Naive B cell (primary cell): Measurements from ENCODE around the gene CNPPD1. TPM values are rescaled to one million over a fixed set of nuclear protein-coding genes. Genes with fewer than 3 reads are reported as not detected.

Experiments
- ATAC-seq, 2 donors: fragments of 150-1000 bp; cut with Tn5 transposase; 2 replicates each; pipeline ENCODE4 v1.10.0; 2021; ENCODE audit warnings: low read depth in 2 of 2, mild to moderate bottlenecking in 2 of 2, moderate library complexity in 2 of 2
- DNase-seq: peaks from one replicate; pipeline ENCODE4 v3.0.0; 2022
- H3K27ac Mint-ChIP-seq, 6 donors: one replicate each; pipeline ENCODE4 v1.8.0; 2020 to 2022; ENCODE audit warnings: mild to moderate bottlenecking in 6 of 6, mixed read lengths in 6 of 6, moderate library complexity in 5 of 6, inconsistent platforms in 2 of 6
- H3K27me3 Mint-ChIP-seq, 3 donors: one replicate each; pipeline ENCODE4 v1.8.0; 2021 to 2022; ENCODE audit warnings: mixed read lengths in 3 of 3, mild to moderate bottlenecking in 1 of 3
- H3K36me3 Mint-ChIP-seq, 2 donors: one replicate each; pipeline ENCODE4 v1.8.0; 2020 to 2022; ENCODE audit warnings: mixed read lengths in 2 of 2, inconsistent platforms in 1 of 2, mild to moderate bottlenecking in 1 of 2
- H3K4me1 Mint-ChIP-seq, 3 donors: one replicate each; pipeline ENCODE4 v1.8.0; 2020 to 2022; ENCODE audit warnings: mixed read lengths in 3 of 3, inconsistent platforms in 1 of 3, mild to moderate bottlenecking in 1 of 3, moderate library complexity in 1 of 3
- H3K4me3 Mint-ChIP-seq, 8 donors: one replicate each; pipeline ENCODE4 v1.8.0; 2020 to 2022; ENCODE audit warnings: mild to moderate bottlenecking in 8 of 8, mixed read lengths in 8 of 8, moderate library complexity in 8 of 8, inconsistent platforms in 2 of 8
- H3K9me3 Mint-ChIP-seq, 7 donors: one replicate each; pipeline ENCODE4 v1.8.0; 2020 to 2022; ENCODE audit warnings: mixed read lengths in 7 of 7, mild to moderate bottlenecking in 5 of 7, inconsistent platforms in 2 of 7, moderate library complexity in 1 of 7
- polyA plus RNA-seq, 6 donors: library from polyadenylated mRNA; unstranded; fragments of 300-500 nt; fragmentation: Illumina TruSeq; gene quantifications; one replicate each; pipeline ENCODE4 v1.2.3, GENCODE V29; 2021; ENCODE audit warnings: low read depth in 6 of 6

CNPPD1 gene
- polyA plus RNA-seq, 6 donors from 2014 or later, result 112 to 157 (median 133) TPM

- ATAC-seq (no peak), DNase-seq (no peak)
- Mint-ChIP-seq H3K36me3 (peaks cover 4 to 13% of the 10 kb centered on the region in 2 donors), H3K27ac (peak overlapping the region in 1 of 6 donors; percentile 17), H3K27me3 (no peaks in the 10 kb centered on the region), H3K4me3 (peak overlapping the region in 2 of 8 donors; percentile 53 to 75), H3K9me3 (no peaks in the 10 kb centered on the region), H3K4me1 (peaks cover 16 to 21% (median 19%) of the 10 kb centered on the region in 3 donors)
These were observed 19.3 kb downstream of the CNPPD1 start for GRCh38 chr2:219157396-219157795.

DNA sequence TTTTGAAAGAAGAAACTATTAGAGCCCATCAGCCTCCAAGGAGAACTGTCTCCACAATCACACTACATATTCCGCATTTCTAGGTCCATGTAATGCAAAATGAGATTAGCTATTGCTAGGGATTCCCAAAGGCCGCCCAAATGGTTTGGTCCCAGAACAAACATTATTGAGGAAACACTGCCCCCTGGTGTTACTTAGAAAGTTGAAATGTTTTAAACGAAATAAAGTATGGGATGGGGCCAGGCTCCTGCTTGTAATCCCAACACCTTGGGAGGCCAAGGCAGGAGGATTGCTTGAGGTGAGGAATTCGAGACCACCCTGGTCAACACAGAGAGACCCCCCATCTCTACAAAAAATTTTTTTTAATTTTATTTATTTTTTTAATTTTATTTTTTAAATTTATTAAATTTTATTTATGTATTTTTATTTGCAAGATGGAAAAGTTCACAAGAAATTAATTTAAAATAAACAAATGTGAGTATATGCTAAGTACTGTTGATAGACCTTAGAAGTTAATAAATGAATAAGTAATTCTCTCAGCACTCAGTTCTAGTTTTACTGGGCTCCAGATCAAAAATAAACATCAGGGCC, 21.6 kb downstream of the CNPPD1 start:
- H3K27ac Mint-ChIP-seq, result no peak overlapping the region
- peaks cover 4 to 13% of the 10 kb centered on the region in 2 donors for H3K36me3 Mint-ChIP-seq
- peak overlapping the region in 1 of 8 donors; percentile 36 for H3K4me3 Mint-ChIP-seq
- peak; percentile 49 for DNase-seq
- peaks cover 4 to 10% (median 6%) of the 10 kb centered on the region in 3 donors for H3K4me1 Mint-ChIP-seq
- peak in 1 of 2 donors; percentile 44 for ATAC-seq
- H3K27me3 Mint-ChIP-seq, result no peaks in the 10 kb centered on the region
- H3K9me3 Mint-ChIP-seq, result no peaks in the 10 kb centered on the region

DNA sequence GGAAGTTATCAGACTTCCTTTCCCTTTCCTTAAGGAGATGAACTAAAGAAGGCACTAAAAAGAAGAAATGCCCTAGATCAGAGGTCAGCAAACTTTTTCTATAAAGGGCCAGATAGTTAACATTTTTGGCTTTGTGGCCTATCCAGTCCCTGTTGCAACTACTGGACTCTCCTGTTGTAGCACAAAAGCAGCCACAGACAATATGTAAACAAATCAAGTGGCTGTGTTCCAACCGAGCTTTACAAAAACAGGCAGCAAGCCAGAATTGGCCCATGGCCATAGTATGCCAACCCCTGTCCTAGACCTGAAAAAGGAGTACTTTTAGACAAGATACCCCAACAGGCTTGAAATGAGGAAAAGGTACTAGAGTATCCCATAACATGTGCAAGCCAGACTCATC, 27.1 kb downstream of the CNPPD1 start:
- Mint-ChIP-seq H3K9me3 (no peaks in the 10 kb centered on the region), H3K27me3 (no peaks in the 10 kb centered on the region), H3K4me3 (no peak overlapping the region), H3K36me3 (peaks cover 14 to 20% of the 10 kb centered on the region in 2 donors), H3K27ac (no peak overlapping the region), H3K4me1 (peaks cover 0 to 5% (median 0%) of the 10 kb centered on the region in 3 donors)
- ATAC-seq (no peak), DNase-seq (no peak)

DNA sequence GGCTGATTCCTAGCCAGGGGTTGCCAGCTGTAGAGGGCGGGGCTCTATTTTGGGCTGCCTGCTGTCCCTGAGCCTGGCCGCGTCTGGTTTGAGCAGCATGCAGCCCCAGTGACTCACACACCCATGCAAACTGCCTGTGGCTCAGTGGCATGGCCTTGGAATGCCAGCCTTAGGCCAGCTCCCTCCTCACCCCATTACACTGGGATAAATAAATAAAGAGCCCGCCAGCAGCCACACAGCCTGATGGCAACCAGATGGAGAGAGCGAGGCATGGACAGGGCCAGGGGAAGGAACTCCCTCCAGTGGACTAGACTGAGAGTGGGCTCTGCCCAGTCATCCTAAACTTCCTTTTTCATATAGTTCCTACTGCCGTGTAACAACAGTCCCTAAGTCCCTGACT, 34.4 kb downstream of the CNPPD1 start:
- no peak for DNase-seq
- no peaks in the 10 kb centered on the region for H3K27me3 Mint-ChIP-seq
- peaks cover 56 to 57% of the 10 kb centered on the region in 2 donors for H3K36me3 Mint-ChIP-seq
- peaks cover 0 to 2% (median 0%) of the 10 kb centered on the region in 7 donors for H3K9me3 Mint-ChIP-seq
- ATAC-seq, result no peak
- peaks cover 0 to 5% (median 0%) of the 10 kb centered on the region in 3 donors for H3K4me1 Mint-ChIP-seq
- H3K27ac Mint-ChIP-seq, result no peak overlapping the region
- no peak overlapping the region for H3K4me3 Mint-ChIP-seq

GRCh38 chr2:219140722-219141121, 36.0 kb downstream of the CNPPD1 start:
- H3K27ac Mint-ChIP-seq, result no peak overlapping the region
- ATAC-seq (no peak), DNase-seq (no peak)
- H3K36me3 Mint-ChIP-seq, result peaks cover 44 to 46% of the 10 kb centered on the region in 2 donors
- no peaks in the 10 kb centered on the region for H3K4me1 Mint-ChIP-seq
- H3K4me3 Mint-ChIP-seq, result no peak overlapping the region
- H3K9me3 Mint-ChIP-seq, result peaks cover 0 to 2% (median 0%) of the 10 kb centered on the region in 7 donors
- H3K27me3 Mint-ChIP-seq, result no peaks in the 10 kb centered on the region

DNA sequence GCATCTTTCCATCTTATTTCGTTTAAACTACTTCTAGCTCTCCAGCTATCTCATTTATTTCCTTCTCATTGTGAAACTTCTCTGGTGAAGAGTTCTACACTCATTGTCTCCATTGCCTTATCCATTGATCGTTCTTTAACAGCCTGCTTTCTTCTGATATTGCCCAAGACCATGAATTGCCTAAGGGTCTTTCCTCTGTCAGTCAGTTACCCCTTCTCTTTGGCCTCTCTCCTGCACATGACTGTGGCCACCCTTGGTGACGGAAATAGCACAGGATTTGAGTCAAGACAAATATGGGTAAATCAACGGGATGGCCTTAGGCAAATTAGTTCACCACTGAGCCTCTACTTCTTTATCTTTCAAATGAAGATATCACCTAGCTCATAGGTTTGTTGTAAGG, 42.7 kb downstream of the CNPPD1 start:
- no peak overlapping the region for H3K27ac Mint-ChIP-seq
- H3K27me3 Mint-ChIP-seq, result no peaks in the 10 kb centered on the region
- H3K4me1 Mint-ChIP-seq, result peaks cover 0 to 9% (median 3%) of the 10 kb centered on the region in 3 donors
- H3K36me3 Mint-ChIP-seq, result peaks cover 0 to 12% of the 10 kb centered on the region in 2 donors
- ATAC-seq (no peak), DNase-seq (no peak)
- no peak overlapping the region for H3K4me3 Mint-ChIP-seq
- H3K9me3 Mint-ChIP-seq, result no peaks in the 10 kb centered on the region

DNA sequence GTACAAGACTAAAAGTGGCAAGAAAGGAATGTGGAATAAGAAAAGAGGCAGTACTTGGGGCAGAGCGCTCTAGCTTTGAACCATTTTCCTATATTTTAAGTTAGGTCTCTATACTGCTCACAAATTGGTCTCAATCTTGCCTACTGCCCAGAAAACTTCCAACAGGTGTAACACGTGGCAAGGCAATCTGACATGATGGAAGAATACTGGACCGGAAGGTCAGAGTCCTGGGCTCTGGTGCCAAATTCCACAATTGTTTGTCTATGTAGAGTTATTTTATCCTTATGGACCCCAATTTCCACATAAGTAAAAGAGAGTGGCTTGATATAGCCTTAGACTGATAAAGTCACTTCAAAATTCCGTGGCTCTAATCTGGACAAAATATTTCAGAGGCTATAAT, 45.0 kb downstream of the CNPPD1 start:
- no peaks in the 10 kb centered on the region for H3K27me3 Mint-ChIP-seq

GRCh38 chr2:219131327-219131726, 45.4 kb downstream of the CNPPD1 start:
- H3K36me3 Mint-ChIP-seq, result peaks cover 0 to 5% of the 10 kb centered on the region in 2 donors
- DNase-seq, result no peak
- no peak overlapping the region for H3K4me3 Mint-ChIP-seq
- H3K4me1 Mint-ChIP-seq, result peaks cover 0 to 15% (median 9%) of the 10 kb centered on the region in 3 donors
- no peak for ATAC-seq
- no peak overlapping the region for H3K27ac Mint-ChIP-seq
- no peaks in the 10 kb centered on the region for H3K27me3 Mint-ChIP-seq
- no peaks in the 10 kb centered on the region for H3K9me3 Mint-ChIP-seq

More for the DNA sequence above, 45.0 kb downstream of the CNPPD1 start:
- ATAC-seq (no peak), DNase-seq (no peak)
- no peaks in the 10 kb centered on the region for H3K9me3 Mint-ChIP-seq
- H3K27ac Mint-ChIP-seq, result no peak overlapping the region
- peaks cover 0 to 11% (median 9%) of the 10 kb centered on the region in 3 donors for H3K4me1 Mint-ChIP-seq
- H3K36me3 Mint-ChIP-seq, result peaks cover 0 to 5% of the 10 kb centered on the region in 2 donors
- H3K4me3 Mint-ChIP-seq, result no peak overlapping the region

- peaks cover 0 to 5% of the 10 kb centered on the region in 2 donors for H3K36me3 Mint-ChIP-seq
- ATAC-seq (no peak), DNase-seq (no peak)
- H3K27ac Mint-ChIP-seq, result no peak overlapping the region
- peaks cover 0 to 15% (median 13%) of the 10 kb centered on the region in 3 donors for H3K4me1 Mint-ChIP-seq
- no peaks in the 10 kb centered on the region for H3K9me3 Mint-ChIP-seq
- no peaks in the 10 kb centered on the region for H3K27me3 Mint-ChIP-seq
- no peak overlapping the region for H3K4me3 Mint-ChIP-seq
These were observed 47.1 kb downstream of the CNPPD1 start for GRCh38 chr2:219129589-219129988.

- Mint-ChIP-seq H3K36me3 (peaks cover 0 to 5% of the 10 kb centered on the region in 2 donors), H3K4me1 (peaks cover 0 to 16% (median 8%) of the 10 kb centered on the region in 3 donors), H3K9me3 (no peaks in the 10 kb centered on the region), H3K27me3 (no peaks in the 10 kb centered on the region), H3K4me3 (no peak overlapping the region), H3K27ac (peak overlapping the region in 1 of 6 donors; percentile 75)
- ATAC-seq (no peak), DNase-seq (no peak)
These were observed 48.3 kb downstream of the CNPPD1 start for GRCh38 chr2:219128396-219128795.

DNA sequence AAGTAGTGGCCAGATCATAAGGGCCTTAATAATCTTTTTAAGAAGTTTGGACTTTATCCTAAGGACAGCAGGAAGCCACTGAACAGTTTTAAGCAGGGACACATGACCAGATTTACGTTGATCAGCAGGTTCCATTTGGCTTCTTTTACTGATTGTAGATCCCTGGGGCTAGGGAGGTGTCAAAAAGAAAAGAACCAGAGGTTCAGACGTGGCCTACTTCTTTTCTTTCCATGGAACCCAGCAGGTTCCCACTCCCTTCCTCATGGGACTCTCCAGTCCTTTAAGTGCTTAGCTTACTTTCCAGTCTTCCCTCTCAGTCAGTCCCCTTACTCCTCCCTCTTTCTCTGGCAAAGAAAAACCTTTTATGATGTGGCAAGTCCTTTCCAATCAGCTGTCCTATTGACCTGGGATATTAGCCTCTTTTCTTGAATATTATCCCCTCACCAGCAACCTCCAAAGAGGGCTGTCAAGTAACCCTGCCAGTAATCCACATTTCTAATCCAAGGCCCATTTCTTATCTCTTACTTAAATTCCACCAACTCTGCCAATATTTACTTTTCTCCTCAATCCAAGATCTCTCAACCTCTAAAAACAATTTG, 49.6 kb downstream of the CNPPD1 start:
- no peak for ATAC-seq
- H3K4me1 Mint-ChIP-seq, result peaks cover 0 to 16% (median 14%) of the 10 kb centered on the region in 3 donors
- no peaks in the 10 kb centered on the region for H3K27me3 Mint-ChIP-seq
- H3K27ac Mint-ChIP-seq, result no peak overlapping the region
- H3K36me3 Mint-ChIP-seq, result no peaks in the 10 kb centered on the region
- no peak overlapping the region for H3K4me3 Mint-ChIP-seq
- H3K9me3 Mint-ChIP-seq, result no peaks in the 10 kb centered on the region
- DNase-seq, result no peak

DNA sequence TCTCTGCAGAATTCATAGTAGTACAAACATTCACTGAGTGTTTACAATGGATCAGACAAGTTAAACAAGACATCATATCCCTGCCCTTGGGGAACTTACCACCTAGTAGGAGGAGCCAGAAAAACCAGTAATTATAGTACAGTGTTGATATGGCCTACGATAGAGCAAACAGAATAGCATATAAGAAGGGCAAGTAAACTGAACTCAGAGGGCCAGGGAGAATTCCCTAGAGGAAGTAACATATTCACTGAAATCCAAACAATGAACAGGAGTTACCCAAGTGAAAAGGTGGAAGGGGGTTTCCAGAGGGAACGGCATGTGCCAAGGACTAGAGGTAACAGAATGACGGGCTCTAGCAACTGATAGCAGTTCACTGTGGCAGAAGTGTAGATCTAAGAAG, 50.2 kb downstream of the CNPPD1 start:
- peak overlapping the region in 1 of 6 donors; percentile 45 for H3K27ac Mint-ChIP-seq

DNA sequence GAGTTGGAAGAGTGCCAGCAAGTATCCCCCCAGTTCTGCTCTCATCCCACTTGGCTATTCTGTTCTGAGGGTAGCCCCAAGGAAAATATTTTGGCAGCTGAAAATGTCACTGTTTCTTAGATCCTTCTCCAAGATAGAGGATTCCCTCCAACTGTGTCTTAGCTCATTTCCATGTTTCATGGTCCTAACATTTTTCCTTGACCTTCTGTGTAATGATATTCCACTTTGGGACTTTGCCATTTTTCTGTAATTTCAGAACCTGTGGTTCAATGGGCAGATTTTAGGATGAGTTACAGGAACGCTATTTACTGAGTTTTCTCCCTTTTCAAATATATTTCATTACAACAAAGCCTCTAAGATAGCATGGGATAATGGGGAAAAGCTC, 50.8 kb downstream of the CNPPD1 start:
- Mint-ChIP-seq H3K27ac (no peak overlapping the region), H3K36me3 (no peaks in the 10 kb centered on the region), H3K4me3 (no peak overlapping the region), H3K4me1 (peaks cover 0 to 16% (median 14%) of the 10 kb centered on the region in 3 donors), H3K27me3 (no peaks in the 10 kb centered on the region), H3K9me3 (no peaks in the 10 kb centered on the region)
- no peak for ATAC-seq
- DNase-seq, result no peak

More for the DNA sequence above, 50.2 kb downstream of the CNPPD1 start:
- Mint-ChIP-seq H3K4me1 (peaks cover 0 to 16% (median 14%) of the 10 kb centered on the region in 3 donors), H3K27me3 (no peaks in the 10 kb centered on the region), H3K4me3 (peak overlapping the region in 1 of 8 donors; percentile 64), H3K36me3 (no peaks in the 10 kb centered on the region), H3K9me3 (no peaks in the 10 kb centered on the region)
- ATAC-seq (no peak), DNase-seq (no peak)

DNA sequence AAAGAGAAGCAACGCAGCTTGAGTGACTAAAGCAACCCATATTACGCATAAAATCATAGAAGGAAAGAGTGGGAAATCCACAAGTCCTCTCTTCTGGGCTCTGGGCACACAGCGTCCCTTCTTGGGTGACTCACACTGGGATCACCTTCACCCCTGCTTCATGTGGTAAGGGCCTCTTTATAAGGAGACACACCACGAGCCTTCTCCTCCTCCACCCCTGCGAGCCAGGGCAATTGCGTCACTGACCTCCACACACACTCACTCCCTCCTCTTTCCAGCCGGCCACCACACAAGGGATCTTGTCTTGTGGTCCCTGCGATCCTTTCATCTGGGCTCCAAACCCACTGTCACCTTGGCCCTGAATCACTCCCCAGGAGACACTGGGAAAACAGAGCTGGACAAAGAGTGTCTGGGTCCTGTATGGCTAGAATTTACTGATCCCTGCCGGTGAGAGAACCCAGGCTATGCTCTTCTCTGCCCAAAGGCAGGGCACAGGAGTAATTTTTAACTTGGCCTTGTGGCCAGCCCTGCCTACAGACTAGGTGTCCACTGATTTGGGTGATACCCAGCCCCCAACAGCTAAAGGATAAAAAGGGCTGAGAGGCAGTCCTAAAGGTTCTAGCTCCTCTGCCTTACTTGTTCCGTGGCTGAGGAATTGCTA, 51.4 kb downstream of the CNPPD1 start:
- peaks cover 0 to 16% (median 14%) of the 10 kb centered on the region in 3 donors for H3K4me1 Mint-ChIP-seq
- DNase-seq, result no peak
- no peaks in the 10 kb centered on the region for H3K36me3 Mint-ChIP-seq
- H3K9me3 Mint-ChIP-seq, result no peaks in the 10 kb centered on the region
- H3K27ac Mint-ChIP-seq, result peak overlapping the region in 2 of 6 donors; percentile 9 to 63
- ATAC-seq, result no peak
- H3K4me3 Mint-ChIP-seq, result no peak overlapping the region
- H3K27me3 Mint-ChIP-seq, result no peaks in the 10 kb centered on the region
